Vagina (tissue), 2 donors: Measurements from ENCODE around the gene ARHGEF28. TPM values are rescaled to one million over a fixed set of nuclear protein-coding genes. Genes with fewer than 3 reads are reported as not detected.

Experiments
- DNase-seq, 2 donors: peaks; one replicate each; pipeline ENCODE4 v3.0.0-alpha.2; 2017; ENCODE audit errors: extremely low spot score in 2 of 2
- H3K27ac ChIP-seq: fragments of 200-600 bp; sonication (generic); one replicate; pipeline ENCODE4 v1.5.1; 2019
- H3K27me3 ChIP-seq: fragments of 200-600 bp; sonication (generic); one replicate; pipeline ENCODE4 v1.5.1; 2019
- H3K36me3 ChIP-seq, 2 donors: fragments of 200-600 bp; sonication (generic); one replicate each; pipeline ENCODE4 v1.5.1; 2017 to 2019
- H3K4me1 ChIP-seq: fragments of 200-600 bp; sonication (generic); one replicate; pipeline ENCODE4 v1.5.1; 2019
- H3K4me3 ChIP-seq, 2 donors: fragments of 200-600 bp; sonication (generic); 1 replicate in 1 of 2; 2 replicates in 1 of 2; pipeline ENCODE4 v1.5.1; 2016 to 2019
- H3K9me3 ChIP-seq: fragments of 200-600 bp; sonication (generic); one replicate; pipeline ENCODE4 v1.5.1; 2019
- POLR2A ChIP-seq, 2 donors: fragments of 450-650 bp; IDR thresholded peaks; one replicate each; pipeline ENCODE4 v1.6.1; 2017; ENCODE audit warnings: antibody characterized with exemption in 2 of 2, mild to moderate bottlenecking in 2 of 2, moderate library complexity in 2 of 2
- POLR2AphosphoS5 ChIP-seq, 2 donors: sonication (generic); formaldehyde crosslinking; IDR thresholded peaks; one replicate each; pipeline ENCODE4 v1.9.0; 2017; ENCODE audit warnings: antibody characterized with exemption in 2 of 2, mild to moderate bottlenecking in 2 of 2, low read depth in 1 of 2; ENCODE audit not compliant: insufficient read depth in 1 of 2
- intact Hi-C: fragments of 100-400 bp; cut with DNase I; formaldehyde crosslinking; loops from one replicate; pipeline ENCODE4 v1.15.1; 2023
- total RNA-seq: library from RNA; depleted of rRNA; stranded (reverse); fragments of >200 nt; gene quantifications from one replicate; pipeline ENCODE4 v1.2.3, GENCODE V29; 2016
- TF ChIP-seq, protein P1 (sequence below), 3 experiments: fragments of 450-650 bp in 2 of 3; fragments of 200-600 bp in 1 of 3; sonication (generic) in 1 of 3; IDR thresholded peaks; one replicate each; pipeline ENCODE4 v1.5.1; 2017 to 2019; ENCODE audit warnings: antibody characterized with exemption in 3 of 3, mild to moderate bottlenecking in 2 of 3, moderate library complexity in 2 of 3

Gene ARHGEF28
- total RNA-seq, 1 donor from 2014 or later, result 41.0 TPM

- no peaks in the 10 kb centered on the region for H3K27me3 ChIP-seq
- H3K36me3 ChIP-seq, result no peaks in the 10 kb centered on the region
- H3K4me3 ChIP-seq, result no peak overlapping the region
- intact Hi-C loops, result no loop called here
- no peak overlapping the region for H3K27ac ChIP-seq
- no peak for TF ChIP-seq POLR2AphosphoS5 (IDR thresholded peaks at IDR 0.05; ENCODE audit: insufficient read depth in 1 of 2, low read depth in 1 of 2)
- no peak for TF ChIP-seq POLR2A (IDR thresholded peaks at IDR 0.05)
- TF ChIP-seq, protein P1, sequence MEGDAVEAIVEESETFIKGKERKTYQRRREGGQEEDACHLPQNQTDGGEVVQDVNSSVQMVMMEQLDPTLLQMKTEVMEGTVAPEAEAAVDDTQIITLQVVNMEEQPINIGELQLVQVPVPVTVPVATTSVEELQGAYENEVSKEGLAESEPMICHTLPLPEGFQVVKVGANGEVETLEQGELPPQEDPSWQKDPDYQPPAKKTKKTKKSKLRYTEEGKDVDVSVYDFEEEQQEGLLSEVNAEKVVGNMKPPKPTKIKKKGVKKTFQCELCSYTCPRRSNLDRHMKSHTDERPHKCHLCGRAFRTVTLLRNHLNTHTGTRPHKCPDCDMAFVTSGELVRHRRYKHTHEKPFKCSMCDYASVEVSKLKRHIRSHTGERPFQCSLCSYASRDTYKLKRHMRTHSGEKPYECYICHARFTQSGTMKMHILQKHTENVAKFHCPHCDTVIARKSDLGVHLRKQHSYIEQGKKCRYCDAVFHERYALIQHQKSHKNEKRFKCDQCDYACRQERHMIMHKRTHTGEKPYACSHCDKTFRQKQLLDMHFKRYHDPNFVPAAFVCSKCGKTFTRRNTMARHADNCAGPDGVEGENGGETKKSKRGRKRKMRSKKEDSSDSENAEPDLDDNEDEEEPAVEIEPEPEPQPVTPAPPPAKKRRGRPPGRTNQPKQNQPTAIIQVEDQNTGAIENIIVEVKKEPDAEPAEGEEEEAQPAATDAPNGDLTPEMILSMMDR (IDR thresholded peaks at IDR 0.05), result no peak
- DNase-seq, result no peak
- no peaks in the 10 kb centered on the region for H3K4me1 ChIP-seq
- peaks cover 4% of the 10 kb centered on the region for H3K9me3 ChIP-seq
These were observed 138.6 kb downstream of the ARHGEF28 start for GRCh38 chr5:73764586-73764985.

DNA sequence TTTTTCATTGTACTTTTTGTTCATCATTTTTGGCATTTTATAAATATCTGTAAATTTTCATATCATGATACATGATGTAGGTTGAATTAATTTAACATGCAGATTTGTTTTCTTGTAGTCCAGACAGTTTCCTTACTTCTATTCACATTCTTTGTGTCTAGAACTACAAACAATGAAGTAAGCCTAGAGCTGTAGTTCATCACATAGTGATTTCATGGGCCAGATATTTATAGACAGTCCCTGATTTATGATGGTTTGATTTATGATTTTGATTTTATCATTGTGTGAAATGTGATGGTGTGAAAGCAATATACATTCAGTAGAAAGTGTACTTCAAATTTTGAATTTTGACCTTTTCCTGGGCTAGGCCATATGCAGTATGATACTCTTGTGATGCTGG lies 139.0 kb downstream of the ARHGEF28 start:
- TF ChIP-seq, protein P1 (IDR thresholded peaks at IDR 0.05), result no peak
- TF ChIP-seq POLR2AphosphoS5 (IDR thresholded peaks at IDR 0.05; ENCODE audit: insufficient read depth in 1 of 2, low read depth in 1 of 2) (no peak), POLR2A (IDR thresholded peaks at IDR 0.05) (no peak)
- H3K27ac ChIP-seq, result no peak overlapping the region
- H3K9me3 ChIP-seq, result peaks cover 4% of the 10 kb centered on the region
- intact Hi-C loops, result no loop called here
- H3K36me3 ChIP-seq, result no peaks in the 10 kb centered on the region
- no peaks in the 10 kb centered on the region for H3K4me1 ChIP-seq
- H3K4me3 ChIP-seq, result no peak overlapping the region
- DNase-seq, result no peak
- no peaks in the 10 kb centered on the region for H3K27me3 ChIP-seq

DNA sequence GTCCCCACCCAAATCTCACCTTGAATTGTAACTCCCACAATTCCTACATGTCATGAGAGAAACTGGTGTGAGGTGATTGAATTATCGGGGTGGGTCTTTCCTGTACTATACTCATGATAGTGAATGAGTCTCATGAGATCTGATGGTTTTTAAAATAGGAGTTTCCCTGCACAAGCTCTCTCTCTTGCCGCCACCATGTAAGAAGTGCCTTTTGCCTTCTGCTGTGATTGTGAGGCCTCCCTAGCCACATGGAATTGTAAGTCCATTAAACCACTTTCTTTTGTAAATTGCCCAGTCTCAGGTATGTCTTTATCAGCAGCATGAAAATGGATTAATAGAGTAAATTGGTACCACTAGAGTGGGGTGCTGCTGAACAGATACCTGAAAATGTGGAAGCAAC lies 140.9 kb downstream of the ARHGEF28 start:
- no peak for DNase-seq
- Histone ChIP-seq H3K4me3 (no peak overlapping the region), H3K36me3 (no peaks in the 10 kb centered on the region), H3K27me3 (no peaks in the 10 kb centered on the region), H3K4me1 (no peaks in the 10 kb centered on the region), H3K9me3 (peaks cover 4% of the 10 kb centered on the region), H3K27ac (no peak overlapping the region)
- intact Hi-C loops, result no loop called here
- TF ChIP-seq POLR2A (IDR thresholded peaks at IDR 0.05) (no peak), POLR2AphosphoS5 (IDR thresholded peaks at IDR 0.05; ENCODE audit: insufficient read depth in 1 of 2, low read depth in 1 of 2) (no peak)
- TF ChIP-seq, protein P1 (IDR thresholded peaks at IDR 0.05), result no peak

DNA sequence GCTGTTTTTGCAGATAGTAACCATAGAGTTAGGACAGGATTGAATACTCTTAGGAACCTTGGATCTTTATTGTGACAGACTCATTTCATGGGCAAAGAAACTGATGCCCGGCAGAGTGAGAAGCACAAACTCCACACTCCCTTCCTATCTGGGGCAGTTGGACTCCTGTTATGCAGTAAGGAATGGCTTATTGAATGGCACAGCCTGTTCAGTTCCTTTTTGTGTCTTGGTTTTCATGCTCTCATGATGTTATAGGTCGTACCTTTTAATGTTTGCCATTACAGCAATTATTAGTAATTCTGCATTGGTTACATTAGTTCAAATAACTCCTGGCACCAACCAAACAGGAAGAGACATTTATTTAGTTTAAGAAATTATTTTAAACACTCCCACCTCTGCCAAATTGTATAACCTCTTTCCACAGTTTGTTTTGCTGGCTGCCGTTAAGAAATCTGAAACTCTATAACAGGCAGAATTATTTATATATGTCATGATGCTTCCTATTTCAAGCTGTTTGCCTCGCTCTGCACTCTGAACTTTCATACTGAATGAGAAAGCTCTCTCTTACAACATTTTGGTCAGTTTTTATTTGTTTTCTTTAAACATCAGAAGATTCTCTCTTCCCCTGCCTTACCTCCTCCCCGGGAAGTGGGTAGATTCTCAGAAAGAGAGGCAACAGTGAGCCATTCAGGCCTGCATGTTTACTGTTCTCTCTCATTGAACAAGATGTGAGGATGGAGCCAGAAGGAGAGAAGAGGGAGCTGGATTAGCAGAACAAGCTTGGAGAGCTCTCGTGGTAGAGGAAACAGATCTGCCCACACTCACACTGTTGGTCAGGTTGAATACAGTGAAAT lies 144.4 kb downstream of the ARHGEF28 start:
- TF ChIP-seq POLR2AphosphoS5 (IDR thresholded peaks at IDR 0.05; ENCODE audit: insufficient read depth in 1 of 2, low read depth in 1 of 2), result no peak
- TF ChIP-seq, protein P1 (IDR thresholded peaks at IDR 0.05), result no peak
- TF ChIP-seq POLR2A (IDR thresholded peaks at IDR 0.05), result no peak
- Histone ChIP-seq H3K27me3 (no peaks in the 10 kb centered on the region), H3K4me3 (no peak overlapping the region), H3K9me3 (peaks cover 4% of the 10 kb centered on the region), H3K27ac (no peak overlapping the region), H3K4me1 (no peaks in the 10 kb centered on the region), H3K36me3 (no peaks in the 10 kb centered on the region)
- no peak for DNase-seq
- intact Hi-C loops, result no loop called here

- intact Hi-C loops, result no loop called here
- no peak overlapping the region for H3K4me3 ChIP-seq
- H3K27ac ChIP-seq, result no peak overlapping the region
- no peaks in the 10 kb centered on the region for H3K36me3 ChIP-seq
- H3K27me3 ChIP-seq, result no peaks in the 10 kb centered on the region
- no peaks in the 10 kb centered on the region for H3K9me3 ChIP-seq
- no peaks in the 10 kb centered on the region for H3K4me1 ChIP-seq
- TF ChIP-seq, protein P1 (IDR thresholded peaks at IDR 0.05), result no peak
- TF ChIP-seq POLR2A (IDR thresholded peaks at IDR 0.05), result no peak
- TF ChIP-seq POLR2AphosphoS5 (IDR thresholded peaks at IDR 0.05; ENCODE audit: insufficient read depth in 1 of 2, low read depth in 1 of 2), result no peak
- DNase-seq, result no peak
These were observed 148.9 kb downstream of the ARHGEF28 start for GRCh38 chr5:73774924-73775323.
